Fibroblast of skin of scalp (primary cell): ENCODE results near the gene DGCR8.
A peak's percentile ranks its signal among the peaks of the same experiment; 100 is the strongest.

Experiments
- DNase-seq: peaks from one replicate; pipeline ENCODE4 v3.0.0-alpha.2; 2013

The DGCR8 gene

DNA sequence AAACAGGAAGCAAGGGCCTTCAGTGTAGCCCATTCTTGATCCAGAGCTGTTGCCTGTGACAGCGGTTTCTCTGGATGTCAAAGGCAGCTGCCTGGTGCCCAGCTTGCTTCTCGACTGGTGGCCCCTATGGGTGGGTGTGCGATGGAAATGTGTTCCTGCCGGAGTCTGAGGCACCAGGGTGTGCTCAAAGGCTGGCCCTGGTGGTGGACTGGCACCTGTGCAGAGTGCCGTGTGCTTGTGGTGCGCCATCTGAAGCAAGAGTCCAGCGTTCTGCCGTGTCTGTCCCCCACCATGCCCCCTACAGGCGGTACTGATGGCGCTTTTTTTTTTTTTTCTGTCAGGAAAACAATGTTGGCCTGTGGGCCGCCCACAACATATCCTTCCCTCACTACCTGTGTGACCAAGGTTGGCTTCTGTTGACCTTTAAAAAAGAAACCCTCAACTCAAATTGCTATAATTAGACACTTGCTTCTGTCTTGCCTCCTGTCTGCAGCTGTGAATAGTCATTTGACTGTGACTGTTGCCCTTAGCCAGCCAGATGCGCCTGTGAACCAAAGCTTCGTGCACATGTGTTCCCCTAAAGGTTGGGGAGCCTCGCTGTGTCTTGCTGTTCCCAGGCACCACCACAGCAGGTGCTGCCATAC, 31.1 kb downstream of the DGCR8 start:
- DNase-seq: peak; percentile 38

DNA sequence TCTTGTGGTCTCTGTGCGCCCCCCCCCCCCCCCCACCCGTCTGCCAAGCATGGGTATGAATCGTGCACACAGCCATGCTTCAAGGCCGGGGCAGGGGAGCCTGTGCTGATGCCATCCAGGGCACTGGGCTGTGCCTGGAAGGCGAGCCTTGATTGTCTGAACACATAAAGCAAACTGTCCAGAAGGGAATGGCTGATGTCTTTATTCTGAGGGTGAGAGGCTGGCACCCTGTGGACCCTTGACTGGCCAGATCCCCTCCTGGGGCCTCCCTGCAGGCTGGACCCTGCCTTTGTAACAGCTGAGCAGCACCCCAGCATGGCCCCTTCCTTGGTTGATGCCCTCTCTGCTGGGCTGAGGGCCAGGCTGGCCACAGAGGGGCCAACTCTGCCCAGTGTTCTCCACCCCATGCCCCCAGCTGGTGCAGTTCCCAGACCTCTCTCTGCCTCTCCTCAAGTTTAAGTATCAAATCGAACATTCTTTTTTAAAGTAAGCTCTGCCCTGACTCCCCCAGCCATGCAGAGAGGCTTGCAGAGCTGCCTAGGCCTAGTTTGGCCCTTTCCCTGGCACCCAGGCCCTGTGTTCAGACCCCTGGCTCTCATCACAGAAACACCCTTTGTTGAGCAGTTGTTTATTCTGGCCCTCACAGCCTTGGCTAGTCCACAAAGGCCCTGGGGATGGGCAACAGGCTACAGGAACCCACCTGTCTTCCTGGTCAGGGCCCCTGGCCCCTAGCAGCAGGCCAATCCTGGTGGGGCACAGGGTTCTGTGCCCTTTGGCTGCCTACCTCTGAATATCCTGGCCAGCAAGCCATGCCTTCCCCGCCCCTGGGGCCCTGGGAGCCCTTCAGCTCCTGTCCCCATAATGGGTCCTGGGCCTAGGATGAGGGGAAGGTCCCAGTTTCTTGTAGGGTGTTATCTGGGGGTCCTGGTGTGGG, 31.9 kb downstream of the DGCR8 start:
- no peak for DNase-seq

DNA sequence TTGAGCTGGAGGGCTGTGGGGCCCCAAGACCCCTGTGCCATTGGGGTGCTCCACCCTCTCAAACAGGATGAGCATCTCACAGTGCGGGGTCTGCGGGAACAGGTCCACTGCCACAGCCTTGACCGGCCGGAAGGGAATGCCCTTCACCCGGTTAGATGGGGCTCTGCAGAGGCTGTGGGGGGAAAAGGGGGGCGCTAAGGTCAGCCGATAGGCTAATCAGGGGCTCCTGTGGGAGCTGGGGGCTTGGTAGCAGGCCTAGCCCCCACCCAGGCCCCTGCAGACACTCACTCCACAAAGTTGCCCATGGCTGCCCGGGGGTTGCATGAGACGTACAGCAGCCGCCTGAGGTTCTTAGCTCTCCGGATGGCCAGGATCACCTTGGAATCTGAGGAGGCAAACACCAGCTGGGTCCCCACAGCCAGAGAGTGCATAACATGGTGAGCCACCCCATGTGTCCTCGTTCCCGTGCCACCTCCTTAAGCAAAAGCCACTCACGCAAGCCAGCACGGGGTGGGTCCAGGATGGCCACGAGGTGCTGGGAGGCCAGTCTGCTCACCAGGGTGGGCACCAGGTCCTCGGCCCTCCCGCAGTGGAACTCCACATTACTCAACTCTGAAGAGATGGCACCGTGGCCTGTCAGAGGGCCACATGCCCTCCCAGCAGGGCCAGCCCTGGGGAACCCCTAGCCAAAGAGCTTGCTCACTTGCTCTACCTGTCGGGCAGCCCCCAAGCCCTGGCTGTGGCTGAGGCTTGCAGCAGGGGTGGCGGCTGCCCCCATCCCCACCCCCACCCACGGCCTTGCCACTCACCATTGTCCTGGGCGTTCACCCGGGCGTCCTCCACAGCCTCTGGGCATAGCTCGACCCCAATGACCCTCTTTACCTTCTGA, 32.8 kb downstream of the DGCR8 start:
- DNase-seq: no peak

DNA sequence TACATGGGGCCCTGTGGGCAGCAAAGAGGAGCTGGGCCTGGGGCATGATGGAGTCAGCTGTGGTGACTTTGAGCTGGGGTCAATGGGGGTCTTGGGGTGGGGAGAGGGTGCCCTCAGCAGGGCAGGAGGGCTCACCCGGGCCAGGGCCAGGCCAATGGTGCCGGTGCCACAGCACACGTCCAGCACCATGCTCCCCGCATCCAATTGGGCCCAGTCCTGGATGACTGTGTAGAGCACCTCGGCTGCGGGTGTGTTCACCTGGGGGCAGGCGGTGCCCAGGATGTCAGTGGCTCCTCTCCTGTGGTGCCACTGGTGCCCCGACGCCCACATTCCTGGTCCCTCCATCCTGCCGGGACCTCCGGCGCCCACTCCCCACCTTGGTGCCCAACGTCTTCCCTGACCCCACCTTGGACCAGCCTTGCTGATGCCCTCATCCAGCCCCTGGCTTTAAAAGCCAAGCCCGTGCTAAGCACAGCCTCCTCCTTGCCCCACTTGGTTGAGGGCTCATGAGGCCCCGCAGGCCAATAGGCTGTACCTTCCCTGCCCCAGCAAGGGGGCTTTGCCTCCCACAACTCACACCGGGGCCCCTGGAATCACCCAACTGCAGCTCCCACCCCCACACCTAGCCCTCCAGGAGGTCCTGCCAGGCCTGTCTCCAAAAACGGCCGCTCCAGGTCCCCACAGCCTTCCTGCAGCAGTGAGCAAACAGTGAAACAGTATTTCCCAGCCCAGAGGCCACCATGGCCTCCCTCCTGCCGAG, 33.7 kb downstream of the DGCR8 start:
- no peak for DNase-seq

DNA sequence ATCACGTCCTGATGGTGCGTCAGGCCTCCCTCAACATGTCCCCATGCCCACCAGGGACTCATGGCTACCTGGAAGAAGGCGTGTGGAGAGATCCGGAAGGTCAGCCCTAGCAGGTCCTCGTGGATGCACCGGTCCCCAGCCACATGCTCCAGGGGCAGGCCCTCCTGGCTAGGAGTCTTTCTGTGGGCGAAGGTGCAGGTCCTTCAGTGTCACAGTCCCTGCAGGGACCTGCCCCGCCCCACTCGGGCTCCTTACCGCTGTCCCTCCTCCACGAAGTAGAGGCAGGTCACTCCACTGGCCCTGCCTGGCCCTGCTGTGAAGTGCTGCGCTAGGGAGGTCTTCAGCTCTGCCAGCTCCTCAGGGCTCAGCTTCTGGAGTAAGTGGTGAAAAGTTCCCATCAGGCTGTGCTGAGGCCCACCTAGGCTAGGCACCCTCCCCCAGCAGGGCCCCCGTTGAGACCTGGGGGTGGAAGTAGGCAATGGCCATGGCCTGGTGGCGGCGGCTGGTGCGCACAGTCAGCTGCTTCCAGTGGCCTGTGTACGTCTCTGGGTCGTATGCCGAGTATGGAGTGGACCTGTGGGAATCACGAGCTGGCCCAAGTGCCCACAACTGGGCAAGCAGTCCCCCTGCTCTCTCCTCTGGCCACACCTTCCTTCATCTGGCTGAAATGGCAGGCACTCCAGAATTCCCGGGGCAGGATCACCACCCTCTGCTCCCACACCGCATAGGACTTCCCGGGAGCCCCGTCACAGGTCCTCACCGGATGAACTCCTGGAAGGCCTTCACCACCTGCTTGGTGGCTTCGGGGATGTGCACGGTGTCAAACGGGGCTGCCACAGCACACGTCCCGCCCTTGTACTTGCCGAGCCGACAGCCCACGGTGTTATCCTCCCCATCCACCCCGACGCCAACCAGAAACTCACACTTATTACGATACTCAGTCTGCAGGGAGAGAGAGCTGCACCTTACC, 34.8 kb downstream of the DGCR8 start:
- DNase-seq: no peak

DNA sequence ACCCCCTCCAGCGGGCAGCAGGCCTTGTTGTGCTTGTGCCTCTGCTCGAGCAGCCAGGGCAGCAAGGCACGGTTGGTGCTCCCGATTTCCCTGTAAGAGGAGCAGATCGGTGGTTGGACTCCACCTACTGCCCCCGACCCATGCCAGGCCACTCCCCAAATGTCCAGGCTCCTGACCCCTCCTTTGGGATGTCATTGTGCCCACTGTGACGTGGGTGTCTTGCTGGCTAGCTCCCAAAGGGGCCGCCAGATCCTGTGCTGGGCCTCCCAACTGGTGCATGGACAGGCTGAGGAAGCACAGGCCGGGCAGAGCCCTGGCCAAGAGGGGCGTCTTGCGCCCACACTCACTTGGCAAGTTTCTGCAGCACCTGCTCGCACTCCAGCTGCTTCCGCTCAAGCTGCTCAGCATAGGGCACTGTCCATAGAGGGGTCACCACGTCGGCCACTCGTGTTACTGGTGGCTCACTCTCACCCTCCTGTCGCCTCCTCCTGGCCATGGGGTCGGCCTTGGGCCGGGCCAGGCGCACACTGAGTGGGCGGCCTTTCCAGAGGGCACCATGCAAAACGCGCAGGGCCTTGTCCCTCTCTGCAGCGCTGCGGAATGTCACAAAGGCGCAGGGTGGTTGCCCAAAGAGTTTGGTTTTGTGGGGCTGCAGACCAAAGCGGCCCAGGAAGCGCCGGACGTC, 35.8 kb downstream of the DGCR8 start, which contains the start of gene RANBP1:
RANBP1 (plus strand) TSS at position 414 of the 685 bp plus-strand sequence; CDS start at position 495, 81 bp downstream.
- no peak for DNase-seq

DNA sequence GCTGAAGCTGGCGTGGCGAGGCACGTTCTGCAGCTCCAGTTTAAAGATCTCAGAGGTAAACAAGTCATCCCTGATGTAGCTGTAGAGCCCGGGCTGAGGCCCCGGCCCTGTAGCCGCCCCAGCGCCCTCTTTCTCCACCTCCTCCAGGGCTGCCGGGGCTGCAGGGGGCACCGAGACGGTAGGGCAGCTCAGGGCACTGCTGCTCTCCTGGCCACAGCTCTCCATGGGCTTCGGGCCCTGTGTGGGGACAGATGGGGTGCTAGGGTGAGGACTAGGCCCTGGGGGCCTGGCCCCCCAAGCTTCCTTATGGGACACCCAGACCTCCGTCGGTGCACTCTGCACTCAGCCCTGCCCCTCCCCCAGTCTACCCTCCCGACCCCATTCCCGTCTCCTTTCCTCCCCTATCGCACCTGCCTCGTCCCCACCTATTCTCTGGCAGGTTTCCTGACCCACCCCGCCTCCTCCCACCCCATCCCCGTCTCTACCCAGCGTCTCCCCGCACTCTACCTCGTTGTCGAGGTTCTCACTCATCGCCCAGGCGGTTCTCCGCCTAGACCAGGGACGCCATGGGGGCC, 36.4 kb downstream of the DGCR8 start:
- no peak for DNase-seq

DNA sequence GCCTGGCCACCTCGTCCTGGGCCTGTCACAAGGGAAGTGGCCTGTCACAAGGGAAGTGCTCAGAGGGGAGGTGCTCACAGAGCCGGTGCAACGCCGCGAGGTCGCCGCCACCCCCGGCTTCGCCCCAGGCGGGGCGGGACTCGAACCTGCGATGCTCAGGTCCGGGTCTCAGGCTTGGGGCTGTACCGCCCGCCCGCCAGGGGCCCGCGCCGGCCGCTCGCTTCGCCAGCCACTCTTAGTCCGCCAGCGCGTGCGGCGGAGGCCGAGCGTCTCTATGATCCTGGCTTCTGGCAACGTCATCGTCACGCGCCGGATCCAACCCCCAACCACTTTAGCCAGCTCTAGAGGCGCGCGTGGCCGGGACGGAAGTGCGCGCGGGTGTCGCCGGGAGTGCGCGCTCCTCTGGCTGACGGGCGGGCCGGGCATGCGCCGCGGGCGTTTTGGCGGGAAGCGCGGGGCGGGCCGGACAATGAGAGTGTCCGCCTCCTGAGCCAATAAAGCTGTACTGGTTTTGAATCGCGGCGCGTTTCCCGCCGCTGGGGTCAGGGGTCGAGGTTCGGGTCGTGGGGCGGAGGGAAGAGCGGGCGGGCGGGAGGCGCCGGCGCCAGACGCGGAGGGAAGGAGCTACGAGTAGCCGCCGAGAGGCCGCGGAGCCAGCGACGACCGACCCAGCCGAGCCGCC, 37.1 kb downstream of the DGCR8 start, which contains the start of gene TRMT2A:
TRMT2A (minus strand) TSS at position 276 of the 682 bp plus-strand sequence. CDS start 320 bp downstream, outside the sequence.
- peak; percentile 99 for DNase-seq

DNA sequence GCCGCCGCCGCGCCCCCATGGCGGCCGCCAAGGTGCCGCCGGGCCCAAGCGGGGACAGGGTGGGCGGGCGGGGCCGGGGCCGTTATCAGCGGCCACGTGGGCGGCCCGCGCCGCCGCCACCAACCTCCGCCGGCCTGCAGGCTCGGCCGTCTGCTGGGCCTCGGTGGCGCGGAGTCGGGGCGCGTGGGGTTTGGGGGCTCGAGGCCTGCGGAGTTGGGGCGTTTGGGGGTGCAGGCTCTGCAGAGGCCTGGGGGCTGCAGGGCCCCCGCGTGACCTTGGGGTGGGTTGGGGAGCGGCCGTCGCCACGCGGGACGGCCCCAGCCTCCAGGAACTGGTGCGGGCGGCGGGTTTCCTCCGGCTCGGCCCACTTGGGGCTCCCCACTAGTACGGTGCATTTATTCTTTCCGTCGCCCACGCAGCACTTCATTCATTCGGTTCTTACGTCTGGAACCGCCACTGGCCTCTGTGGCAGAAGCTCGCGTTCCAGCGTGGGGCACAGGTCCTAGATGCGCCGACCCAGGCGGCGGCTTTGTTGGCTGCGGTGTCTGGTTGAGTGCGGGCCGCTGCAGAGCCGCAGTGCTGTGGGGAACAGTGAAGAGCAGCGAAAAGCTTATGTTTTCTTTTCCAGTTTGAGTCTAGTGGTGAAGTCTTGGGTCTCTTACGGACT, 37.7 kb downstream of the DGCR8 start:
- DNase-seq: no peak

DNA sequence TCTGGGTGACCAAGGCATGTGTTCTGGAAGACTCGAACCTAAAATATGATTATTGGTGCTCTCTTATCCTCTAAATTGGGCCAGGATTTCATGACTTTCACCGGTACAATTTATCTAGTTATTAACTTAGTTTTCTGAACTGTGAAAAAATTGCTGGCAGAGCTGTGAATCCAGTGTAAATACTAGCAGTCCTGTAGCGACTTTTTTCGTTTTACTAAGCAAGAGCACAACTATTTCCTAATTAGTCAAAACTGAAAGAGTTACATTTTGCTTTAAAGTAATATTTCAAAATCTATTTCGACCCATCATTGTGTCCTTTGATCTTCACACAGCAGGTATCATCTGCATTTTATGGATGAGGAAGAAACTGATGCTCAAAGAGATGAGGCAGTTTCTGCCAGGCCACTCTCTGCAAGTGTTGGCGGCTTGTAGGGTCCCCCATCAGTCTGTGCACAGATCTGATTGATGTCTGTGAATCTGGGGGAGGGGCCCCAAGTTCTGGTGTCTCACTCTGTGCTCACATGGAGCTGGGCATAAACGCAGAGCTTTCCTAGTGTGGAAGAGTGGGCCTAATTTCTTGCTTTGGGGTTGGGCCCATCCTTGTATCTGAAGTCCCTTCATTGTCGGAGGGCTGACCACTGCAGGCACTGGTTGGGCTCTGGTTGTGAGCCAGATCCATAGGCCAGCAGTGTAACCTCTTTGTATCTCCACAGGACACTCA, 38.4 kb downstream of the DGCR8 start:
- no peak for DNase-seq

DNA sequence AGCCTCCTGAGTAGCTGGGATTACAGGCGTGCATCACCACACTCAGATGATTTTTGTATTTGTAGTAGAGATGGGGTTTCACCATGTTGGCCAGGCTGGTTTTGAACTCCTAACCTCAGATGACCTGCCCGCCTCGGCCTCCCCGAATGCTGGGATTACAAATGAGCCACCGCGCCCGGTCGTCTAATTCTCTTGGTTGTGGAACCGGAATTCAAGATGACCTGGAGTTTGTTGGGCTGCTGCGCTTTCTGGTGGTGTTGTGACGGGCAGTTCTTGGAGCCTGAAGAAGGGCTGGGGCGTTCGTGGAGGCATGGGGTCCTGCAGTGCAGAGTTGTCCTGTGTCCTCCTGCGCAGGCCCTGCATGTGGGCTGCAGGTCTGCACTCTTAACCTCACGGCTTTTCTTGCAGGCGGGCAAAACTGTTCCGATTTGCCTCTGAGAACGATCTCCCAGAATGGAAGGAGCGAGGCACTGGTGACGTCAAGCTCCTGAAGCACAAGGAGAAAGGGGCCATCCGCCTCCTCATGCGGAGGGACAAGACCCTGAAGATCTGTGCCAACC, 41.9 kb downstream of the DGCR8 start:
- DNase-seq: no peak

DNA sequence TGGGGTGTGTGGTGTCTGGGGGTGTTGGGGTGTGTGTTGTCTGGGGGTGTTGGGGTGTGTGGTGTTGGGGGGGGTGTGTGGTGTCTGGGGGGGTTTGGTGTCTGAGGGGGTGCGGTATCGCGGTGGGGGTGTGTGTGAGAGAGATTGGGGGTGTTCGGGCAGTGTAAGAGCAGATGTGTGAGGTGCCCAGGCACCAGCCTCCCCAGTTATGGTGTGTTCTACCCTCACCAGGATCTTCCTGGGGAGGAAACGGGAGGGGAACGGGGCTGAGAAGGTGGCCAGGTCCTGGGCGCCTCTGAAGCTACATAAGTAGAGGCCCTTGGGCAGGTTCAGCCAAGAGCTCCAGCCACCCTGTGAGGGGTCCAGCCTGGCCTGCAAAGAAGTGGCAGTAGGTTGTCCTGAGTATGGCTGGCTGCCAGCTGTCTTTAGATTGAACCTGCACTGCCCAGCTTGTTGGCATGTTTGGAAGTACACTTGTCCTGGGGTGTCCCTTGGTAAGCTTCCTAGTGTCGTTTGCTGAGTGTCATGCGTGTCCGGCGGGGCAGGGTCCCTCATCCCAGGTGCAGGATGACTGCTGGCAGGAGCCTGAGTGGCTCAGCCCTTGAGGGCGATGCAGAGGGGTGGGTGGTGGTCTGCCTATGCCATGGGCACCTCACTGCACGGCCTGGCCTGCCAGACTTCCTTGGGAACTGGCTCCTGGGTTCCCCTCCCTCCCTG, 43.5 kb downstream of the DGCR8 start:
- DNase-seq: no peak

DNA sequence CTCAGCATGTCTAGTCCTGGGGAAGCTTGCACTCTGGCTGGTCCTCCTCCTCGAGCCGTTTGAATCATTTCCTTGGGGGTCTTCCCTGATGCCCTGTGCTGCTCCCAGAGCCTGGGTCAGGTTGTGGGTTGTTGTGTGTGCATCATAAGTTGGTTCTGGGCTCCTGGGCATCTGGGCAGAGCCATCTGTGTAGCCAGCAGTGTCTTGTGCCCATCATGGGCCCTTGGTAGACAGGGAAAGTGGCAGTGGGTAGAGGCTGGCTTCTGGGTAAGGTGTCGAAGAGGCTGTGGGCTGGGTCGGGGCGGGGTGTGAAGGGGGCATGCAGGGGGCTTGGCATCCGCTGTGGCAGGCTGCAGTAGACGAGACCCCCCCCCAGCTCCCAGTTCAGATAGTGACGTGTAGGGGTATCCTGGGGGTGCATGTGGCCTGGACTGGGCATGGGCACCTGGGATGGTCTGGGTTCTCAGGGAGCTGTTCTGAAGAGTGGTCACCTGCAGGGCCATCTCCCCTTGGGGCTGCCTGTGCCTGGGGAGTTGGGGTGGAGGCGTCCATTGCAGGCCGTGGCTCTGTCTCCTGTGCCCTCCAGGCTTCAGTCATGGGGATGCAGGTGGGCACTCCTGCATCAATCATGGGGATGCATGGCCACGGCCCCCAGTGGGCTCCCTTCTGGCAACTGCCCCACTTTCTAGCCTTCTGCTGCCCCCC, 44.2 kb downstream of the DGCR8 start:
- no peak for DNase-seq

DNA sequence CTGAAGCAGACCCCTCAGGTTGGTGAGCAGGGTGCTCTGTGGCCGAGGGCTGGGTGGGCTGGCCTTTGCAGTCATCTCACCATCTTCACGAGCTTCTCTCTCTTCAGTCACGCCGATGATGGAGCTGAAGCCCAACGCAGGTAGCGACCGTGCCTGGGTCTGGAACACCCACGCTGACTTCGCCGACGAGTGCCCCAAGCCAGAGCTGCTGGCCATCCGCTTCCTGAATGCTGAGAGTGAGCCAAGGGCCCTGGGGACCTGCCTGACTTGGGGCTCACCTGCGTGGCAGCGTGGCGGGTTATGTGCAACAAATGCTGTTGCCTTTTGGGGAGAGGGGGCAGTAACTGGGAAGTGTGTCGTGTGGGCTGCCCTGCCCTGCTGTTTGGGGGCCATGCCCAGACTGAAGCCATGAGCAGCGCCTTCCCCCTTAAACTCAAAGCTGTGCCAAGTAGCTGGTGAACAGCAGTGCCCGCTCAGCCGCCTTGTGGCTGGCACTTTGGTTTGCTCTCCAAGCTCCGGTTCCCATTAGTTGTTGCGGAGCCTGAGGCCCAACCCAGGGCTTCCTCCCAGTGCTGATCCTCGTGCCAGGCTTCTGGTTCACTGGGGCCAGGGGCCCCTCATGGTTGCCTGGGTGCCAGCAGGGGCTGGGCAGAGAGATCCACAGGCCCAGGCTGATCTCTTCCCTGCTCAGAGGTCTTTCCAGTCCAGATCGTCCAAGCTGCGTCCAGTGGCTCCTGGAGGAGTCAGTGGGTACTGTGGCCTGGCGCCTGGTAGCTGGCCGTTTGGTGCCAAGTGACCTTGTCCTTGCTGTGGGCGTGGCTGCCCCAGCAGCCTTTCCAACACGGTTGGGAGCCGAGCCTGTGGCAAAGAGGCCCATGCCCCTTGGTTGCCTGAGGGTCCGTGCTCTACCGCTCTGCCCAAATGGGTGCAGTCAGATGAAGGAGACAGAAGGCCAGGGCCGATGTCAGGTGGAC, 45.4 kb downstream of the DGCR8 start:
- DNase-seq: no peak
